Effector CD4-positive, alpha-beta T cell (primary cell): ENCODE data around the gene MYO15A.

Experiments used
- DNase-seq: peaks from one replicate; pipeline ENCODE4 v3.0.0-alpha.2; 2020

Gene MYO15A

DNA sequence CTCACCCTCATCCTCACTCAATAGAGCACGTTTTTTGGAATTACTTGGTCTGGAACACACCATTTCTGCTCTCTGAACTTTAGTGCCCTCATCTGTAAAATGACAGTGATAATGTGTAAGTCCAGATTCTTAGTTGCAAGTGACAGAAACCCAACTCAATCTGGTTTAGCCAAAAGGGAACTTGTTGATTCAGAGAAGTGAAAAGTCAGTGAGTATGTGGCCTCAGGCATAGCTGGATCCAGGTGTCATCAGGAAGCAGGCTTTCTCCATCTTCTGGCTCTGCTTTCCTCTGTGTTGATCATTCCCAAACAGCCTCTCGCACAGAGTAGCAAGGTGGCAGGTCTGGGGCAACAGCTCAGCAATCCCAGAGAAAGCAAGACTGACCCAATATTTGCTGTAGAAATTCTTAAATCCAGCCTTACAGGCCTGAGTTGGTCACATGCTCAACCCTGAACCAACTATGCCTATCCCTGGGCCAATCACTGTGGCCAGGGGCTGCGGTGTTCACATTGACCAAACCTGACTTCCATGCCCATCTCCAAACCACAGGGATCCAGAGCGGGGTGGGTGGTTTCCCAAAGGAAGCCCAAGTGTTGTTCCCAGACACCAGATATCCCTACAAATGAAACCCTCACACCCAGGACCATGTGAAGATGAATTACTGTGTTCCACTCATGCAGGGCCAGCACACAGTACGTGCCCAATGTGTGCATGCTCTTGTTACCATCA, 51.7 kb downstream of the MYO15A start:
- DNase-seq, result no peak

DNA sequence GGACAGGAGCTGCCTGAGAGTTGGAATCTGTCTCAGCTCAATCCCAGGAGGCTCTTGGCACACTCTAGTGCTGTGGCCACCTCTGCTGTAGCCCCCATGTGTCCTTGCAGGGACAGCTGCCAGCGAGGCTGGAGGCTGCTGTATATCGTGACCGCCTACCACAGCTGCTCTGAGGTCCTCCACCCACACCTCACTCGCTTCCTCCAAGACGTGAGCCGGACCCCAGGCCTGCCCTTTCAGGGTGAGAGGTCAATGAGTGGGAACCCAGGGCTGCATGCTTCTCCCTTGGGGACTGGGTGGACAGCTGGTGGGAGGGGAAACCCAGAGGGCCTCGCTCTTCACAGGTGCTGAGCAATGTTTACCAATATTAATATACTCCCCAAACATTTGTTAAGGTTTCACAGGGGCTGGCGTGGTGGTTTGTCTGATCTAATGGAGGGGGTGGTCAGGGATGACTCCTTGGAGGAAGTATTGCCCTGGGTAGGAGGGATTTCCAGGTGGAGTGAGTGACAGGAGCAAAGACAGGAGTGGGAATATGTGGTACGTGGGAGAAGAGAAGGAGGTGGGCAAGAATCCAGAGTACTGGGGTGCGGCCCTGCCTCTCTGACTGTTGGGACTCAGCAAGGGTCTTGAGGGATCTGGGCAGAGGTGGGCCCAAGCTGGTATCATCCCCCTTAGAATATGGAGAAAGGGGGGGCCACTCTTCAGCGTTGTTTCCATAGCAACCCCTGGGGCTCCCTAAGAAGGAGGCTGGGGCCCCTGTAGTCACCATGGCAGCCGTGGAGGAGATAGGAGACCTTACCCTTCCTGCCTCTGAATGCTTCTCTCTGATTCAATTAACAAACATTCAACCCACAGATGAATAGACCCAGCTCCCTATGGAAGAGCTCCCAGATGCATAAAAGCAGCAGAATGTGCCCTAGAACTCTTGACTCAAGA, 52.9 kb downstream of the MYO15A start:
- DNase-seq, result no peak

DNA sequence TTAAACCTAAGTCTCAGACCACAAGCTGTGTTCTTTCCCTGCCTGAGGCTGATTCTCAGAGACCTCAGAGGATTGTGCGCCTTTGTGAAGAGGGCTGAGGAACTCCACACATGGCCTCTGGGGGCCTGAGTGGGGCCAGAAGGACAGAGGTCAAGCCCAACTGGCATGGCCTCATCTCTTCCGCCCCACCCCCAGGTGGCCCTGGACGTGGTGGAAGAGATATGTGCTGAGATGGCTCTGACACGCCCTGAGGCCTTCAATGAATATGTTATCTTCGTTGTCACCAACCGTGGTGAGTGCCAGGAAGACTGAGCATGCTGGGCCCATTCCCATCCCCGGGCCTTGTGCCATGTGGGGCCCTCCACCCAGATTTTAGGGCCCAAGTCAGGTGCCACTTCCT, 55.0 kb downstream of the MYO15A start:
- no peak for DNase-seq

DNA sequence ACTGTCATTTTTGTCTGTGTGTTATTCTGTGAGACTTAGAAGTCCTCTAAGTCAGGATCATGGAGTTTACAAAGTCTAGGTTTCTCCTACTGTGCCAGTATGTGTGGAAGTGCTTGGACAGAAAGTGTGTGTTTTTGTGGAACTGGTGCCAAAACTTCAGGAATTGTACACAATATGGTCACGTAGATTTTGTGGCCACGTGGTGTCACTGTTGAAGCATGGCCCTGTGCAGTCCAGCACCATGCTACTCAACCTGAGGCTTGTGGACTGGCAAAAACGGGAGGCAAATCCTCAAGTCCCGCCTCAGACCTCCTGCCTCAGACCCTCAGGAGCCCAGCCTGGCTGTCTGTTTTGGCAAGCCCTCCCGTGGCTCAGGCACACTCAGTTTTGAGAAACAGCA, 58.3 kb downstream of the MYO15A start:
- DNase-seq, result no peak

GRCh38 chr17:18167421-18167820, 58.9 kb downstream of the MYO15A start:
- no peak for DNase-seq

DNA sequence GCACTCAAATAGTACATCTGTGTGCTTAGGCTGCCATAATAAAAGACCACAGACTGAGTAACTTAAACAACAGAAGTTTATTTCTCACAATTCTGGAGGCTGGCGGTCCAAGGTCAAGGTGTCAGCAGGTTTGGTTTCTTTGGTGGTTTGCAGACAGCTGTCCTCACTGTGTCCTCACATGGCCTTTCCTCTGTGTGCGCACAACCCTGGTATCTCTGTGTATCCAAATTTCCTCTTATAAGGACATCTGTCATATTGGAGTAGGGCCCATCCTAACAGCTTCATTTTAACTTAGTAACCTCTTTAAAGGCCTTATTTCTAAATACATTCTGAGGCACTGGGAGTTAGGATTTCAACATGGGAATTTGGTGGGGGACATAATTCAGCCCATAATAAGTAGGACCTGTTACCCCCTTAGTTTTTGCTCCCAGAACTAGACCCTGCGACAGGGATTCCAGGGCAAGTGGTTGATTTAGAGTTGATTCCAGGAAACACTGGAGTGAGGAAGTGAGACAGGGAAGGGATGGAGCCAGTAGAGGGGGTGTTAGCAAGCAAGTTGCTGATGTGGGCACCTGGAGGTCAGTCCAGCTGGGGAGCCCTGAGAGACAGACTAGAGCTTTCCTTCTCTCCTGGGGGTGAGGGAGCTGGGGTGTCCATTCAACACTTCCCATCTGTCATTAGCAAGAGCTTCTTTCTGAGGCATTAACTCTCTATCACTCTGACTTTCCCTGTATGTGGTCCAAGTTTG, 64.1 kb downstream of the MYO15A start:
- no peak for DNase-seq

- DNase-seq, result no peak
Measured at GRCh38 chr17:18173740-18174139, 65.2 kb downstream of the MYO15A start.

GRCh38 chr17:18176176-18176575, 67.6 kb downstream of the MYO15A start:
- no peak for DNase-seq

DNA sequence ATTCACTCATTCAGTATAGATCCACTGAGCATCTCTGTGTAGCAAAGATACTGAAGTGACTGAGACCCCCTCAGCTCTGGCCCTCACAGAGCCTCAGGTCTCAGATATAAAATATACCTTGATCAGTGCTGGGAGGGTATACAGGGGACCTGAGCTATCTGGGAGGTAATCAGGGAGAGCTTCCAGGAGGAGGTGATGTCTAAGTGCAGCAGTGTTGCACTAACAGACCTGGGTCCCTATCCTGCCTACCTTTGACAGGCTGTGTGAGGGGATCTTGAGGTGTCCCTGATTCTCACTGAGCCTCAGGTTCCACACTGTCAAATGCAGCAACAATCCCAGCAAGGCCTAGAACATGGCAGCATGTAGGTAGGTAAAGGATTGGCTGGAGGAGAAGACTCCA, 68.6 kb downstream of the MYO15A start:
- DNase-seq, result no peak

- DNase-seq, result no peak
Measured at GRCh38 chr17:18177722-18178121, 69.2 kb downstream of the MYO15A start.

DNA sequence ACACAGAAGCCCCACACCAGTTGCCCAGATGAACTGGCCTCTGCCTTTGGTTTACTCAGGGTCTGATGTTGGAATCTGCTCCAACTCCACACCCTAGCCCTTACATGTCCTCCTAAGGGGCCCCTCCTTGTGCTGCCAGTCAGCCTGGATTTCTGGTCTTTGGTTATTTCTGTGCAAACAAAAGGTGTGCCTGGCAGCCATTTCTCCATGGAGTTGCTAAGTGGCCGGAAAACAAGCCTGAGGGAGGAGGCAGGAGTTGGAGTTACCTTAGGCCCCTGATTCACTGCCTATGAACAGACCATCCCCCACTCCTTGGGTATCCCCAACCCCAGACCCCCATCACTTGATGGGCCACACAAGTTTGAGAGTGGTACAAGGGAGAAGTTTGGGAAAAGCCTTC, 70.6 kb downstream of the MYO15A start:
- no peak for DNase-seq

GRCh38 chr17:18179804-18180203, 71.2 kb downstream of the MYO15A start:
- DNase-seq, result no peak

GRCh38 chr17:18181358-18181757, 72.8 kb downstream of the MYO15A start:
- no peak for DNase-seq

DNA sequence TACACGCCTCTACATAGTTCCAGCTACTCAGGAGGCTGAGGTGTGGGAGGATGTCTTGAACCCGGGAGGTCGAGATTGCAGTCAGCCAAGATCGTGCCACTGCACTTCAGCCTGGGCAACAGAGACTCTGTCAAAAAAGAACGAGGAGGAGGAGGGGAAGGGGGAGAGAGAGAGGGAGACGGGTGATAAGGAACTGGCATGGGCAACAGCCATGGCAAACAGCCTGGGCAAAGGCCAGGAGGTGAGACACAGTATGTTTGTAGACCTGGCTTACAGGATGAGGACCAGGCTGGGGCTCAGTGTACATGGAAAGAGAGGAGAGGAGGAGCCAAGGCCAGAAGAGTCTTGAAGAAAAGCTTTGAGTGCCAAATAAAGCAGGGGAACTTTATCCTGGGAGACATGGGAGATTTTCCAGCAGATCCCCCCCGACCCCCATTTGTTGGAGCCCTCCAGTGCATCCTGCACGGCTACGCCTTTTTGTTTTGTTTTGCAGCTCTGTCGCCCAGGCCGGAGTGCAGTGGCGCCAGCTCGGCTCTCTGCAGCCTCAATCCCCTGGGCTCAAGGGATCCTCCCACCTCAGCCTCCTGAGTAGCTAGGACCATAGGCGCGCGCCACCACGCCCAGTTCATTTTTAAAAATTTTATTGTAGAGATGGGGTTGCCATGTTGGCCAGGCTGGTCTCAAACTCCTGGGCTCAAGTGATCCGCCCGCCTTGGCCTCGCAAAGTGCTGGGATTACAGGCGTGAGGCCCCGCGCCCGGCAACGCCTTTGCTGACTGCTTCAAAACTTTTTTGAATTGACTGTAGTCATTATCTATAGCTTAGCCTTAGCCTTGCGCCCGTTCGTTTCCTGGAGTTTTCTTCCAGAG, 73.8 kb downstream of the MYO15A start:
- DNase-seq, result peak; percentile 7

GRCh38 chr17:18182978-18183333, 74.4 kb downstream of the MYO15A start:
- DNase-seq, result peak; percentile 72

DNA sequence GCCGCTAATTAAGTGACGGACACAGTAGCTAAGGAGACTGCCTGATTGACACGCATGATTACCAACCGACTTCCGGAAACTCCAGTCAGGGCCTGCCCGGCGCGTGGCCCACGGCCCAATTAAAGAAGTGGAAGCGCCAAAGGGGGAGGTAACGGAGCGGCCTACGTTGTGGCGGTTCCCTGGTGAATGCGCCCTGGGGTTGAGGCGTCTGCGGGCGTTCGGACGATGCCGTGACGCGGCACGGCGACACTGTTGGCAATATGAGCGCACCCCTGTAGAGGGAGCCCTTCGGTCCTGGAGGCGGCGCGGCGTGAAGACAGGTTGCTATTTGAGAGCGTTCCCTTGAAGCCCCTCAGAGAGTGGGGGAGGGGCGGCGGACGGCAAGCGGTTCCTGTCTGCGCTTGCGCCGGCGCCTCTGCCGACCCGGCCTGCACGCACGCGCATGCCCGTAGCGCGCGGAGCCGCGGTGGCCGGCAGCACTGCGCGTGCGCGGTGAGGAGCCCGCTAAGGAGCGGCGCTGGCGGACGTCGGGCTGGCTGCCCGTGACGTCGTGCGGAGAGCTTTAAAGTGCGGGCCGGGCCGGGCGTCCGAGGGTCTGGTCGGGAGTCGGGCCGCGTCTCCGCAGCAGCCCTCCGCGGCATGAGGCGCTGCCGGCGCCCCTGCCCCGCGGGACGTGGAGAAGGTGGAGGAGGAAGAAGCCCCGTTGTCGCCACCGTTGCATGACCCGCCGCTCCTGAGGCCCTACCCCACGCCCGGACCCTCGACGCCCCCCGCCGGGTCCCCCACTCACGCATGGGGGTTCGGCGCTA, 75.0 kb downstream of the MYO15A start, which contains the start of gene ALKBH5:
ALKBH5 (plus strand) TSS at position 495 of the 809 bp plus-strand sequence. CDS start 416 bp downstream, outside the sequence.
- DNase-seq, result peak; percentile 97

GRCh38 chr17:18184143-18185031, 75.8 kb downstream of the MYO15A start:
- DNase-seq, result peak; percentile 81

DNA sequence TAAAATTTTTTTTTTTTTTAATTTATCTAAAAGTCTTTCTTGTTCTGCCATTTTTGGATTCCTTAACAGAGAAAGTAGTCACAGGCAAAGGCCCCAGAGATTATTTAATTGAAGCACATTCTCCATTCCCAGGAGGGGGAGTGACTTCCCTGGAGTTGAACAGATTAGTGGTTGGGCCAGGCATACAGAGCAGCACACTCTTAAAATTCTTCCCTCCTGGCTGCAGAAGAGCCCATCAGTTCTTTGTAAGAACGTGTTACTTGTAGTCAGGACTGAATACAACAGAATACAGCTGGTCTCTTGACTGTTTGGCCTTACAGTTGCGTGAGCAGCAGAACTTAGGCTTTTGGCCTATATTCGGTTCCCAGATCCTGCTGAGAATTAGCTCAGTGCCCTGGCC, 76.8 kb downstream of the MYO15A start:
- no peak for DNase-seq

- no peak for DNase-seq
Measured at GRCh38 chr17:18185832-18186626, 77.5 kb downstream of the MYO15A start.
